Peyer's patch (tissue), 4 donors: Measurements from ENCODE around the gene STIM2.

Experiments used
- POLR2A ChIP-seq, 2 donors: fragments of 450-650 bp; IDR thresholded peaks; one replicate each; pipeline ENCODE4 v1.5.1; 2017; ENCODE audit warnings: antibody characterized with exemption in 2 of 2, mild to moderate bottlenecking in 2 of 2, moderate library complexity in 2 of 2
- TF ChIP-seq, protein P1 (sequence below), 6 experiments: fragments of 450-650 bp in 4 of 6; fragments of 200-600 bp in 2 of 6; sonication (generic) in 1 of 6; IDR thresholded peaks; one replicate each; pipeline ENCODE4 v1.5.1; 2017 to 2019; ENCODE audit warnings: antibody characterized with exemption in 6 of 6, mild to moderate bottlenecking in 3 of 6, moderate library complexity in 1 of 6

- TF ChIP-seq, protein P1, sequence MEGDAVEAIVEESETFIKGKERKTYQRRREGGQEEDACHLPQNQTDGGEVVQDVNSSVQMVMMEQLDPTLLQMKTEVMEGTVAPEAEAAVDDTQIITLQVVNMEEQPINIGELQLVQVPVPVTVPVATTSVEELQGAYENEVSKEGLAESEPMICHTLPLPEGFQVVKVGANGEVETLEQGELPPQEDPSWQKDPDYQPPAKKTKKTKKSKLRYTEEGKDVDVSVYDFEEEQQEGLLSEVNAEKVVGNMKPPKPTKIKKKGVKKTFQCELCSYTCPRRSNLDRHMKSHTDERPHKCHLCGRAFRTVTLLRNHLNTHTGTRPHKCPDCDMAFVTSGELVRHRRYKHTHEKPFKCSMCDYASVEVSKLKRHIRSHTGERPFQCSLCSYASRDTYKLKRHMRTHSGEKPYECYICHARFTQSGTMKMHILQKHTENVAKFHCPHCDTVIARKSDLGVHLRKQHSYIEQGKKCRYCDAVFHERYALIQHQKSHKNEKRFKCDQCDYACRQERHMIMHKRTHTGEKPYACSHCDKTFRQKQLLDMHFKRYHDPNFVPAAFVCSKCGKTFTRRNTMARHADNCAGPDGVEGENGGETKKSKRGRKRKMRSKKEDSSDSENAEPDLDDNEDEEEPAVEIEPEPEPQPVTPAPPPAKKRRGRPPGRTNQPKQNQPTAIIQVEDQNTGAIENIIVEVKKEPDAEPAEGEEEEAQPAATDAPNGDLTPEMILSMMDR (IDR thresholded peaks at IDR 0.05) = no peak
- no peak for TF ChIP-seq POLR2A (IDR thresholded peaks at IDR 0.05)
Measured at GRCh38 chr4:27017623-27018022, 157.0 kb downstream of the STIM2 start.
